Fibroblast of mammary gland (primary cell): ENCODE measurements around the gene CHD9NB.

Experiments used
- DNase-seq: peaks from one replicate; pipeline ENCODE4 v3.0.0-alpha.2; 2010; ENCODE audit warnings: low read depth
- H3K4me3 ChIP-seq: 2 replicates; pipeline ENCODE4 v1.5.1; 2011; ENCODE audit warnings: low read depth, mild to moderate bottlenecking, low read length, moderate library complexity; ENCODE audit not compliant: control insufficient read depth
- CTCF ChIP-seq: conservative IDR thresholded peaks from 2 replicates; pipeline ENCODE4 v1.5.1; 2011; ENCODE audit warnings: low read depth, low read length, inconsistent platforms; ENCODE audit not compliant: control insufficient read depth, insufficient read depth

Gene CHD9NB

GRCh38 chr16:53052519-53053501 is at the start of gene CHD9NB:
Gene CHD9NB, minus strand, starts transcription at chr16:53052897. Its CDS starts 8,739 bp downstream, at chr16:53044158.
- no peak for TF ChIP-seq CTCF
- H3K4me3 ChIP-seq = peak within 1 kb of the TSS; percentile 38
- DNase-seq = peak; percentile 89

GRCh38 chr16:53100889-53101288 is 48.2 kb upstream of the CHD9NB start:
- no peak overlapping the region for H3K4me3 ChIP-seq
- no peak for DNase-seq
- no peak for TF ChIP-seq CTCF

- peak overlapping the region; percentile 30 for H3K4me3 ChIP-seq
- DNase-seq = no peak
- no peak for TF ChIP-seq CTCF
Observed at GRCh38 chr16:53100131-53100748, 47.5 kb upstream of the CHD9NB start.

- DNase-seq = peak; percentile 95
- TF ChIP-seq CTCF = no peak
- H3K4me3 ChIP-seq = peak overlapping the region; percentile 30
Observed at GRCh38 chr16:53099318-53100130, 46.8 kb upstream of the CHD9NB start.

- TF ChIP-seq CTCF = no peak
- peak overlapping the region; percentile 30 for H3K4me3 ChIP-seq
- peak; percentile 98 for DNase-seq
Observed at GRCh38 chr16:53098526-53099317, 46.0 kb upstream of the CHD9NB start.
